ENCODE data around the gene PTAFR.
A peak's percentile ranks its signal among the peaks of the same experiment; 100 is the strongest.

Gene PTAFR

DNA sequence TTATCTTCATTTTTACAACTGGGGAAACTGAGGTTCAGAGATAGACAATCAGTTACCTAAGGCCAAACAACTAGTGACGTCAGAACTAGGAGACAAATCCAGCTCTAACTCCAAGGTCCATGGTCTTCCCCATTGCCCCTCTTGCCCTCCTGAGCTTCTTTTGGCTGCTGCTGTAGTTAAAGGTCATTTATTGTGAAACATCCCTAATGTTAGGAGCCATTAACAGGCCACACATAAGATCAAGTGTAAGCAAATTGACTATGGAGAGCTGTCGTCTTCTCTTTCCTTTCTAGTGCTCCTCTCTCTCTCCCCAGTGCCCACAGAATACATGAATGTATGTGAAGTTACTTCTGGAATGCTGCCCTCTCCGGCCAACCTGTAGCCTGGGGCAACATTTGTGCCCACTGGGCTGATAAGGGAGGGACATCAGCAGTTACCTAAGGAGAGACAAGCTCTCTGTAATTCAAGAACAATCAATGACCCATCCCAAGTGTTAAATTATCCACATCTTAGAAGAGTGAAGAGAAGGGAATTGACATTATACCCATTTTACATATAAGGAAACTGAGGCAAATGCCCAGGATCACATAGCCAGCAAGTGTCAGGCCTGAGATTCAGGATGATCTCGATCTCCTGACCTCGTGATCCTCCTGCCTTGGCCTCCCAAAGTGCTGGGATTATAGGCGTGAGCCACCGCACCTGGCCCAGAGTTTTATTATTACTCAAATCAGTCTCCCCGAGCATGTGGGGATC lies 40.1 kb downstream of the PTAFR start:
- no peak for DNase-seq
- 95% methylated on average over 6 of the region's 8 CpGs for WGBS (ENCODE audit: insufficient coverage)
- Histone ChIP-seq H3K4me1 (ENCODE audit: control extremely low read depth in 1 of 4, control insufficient read depth in 4 of 4, insufficient read depth in 4 of 4, low read length in 3 of 4) (peaks cover 2 to 39% (median 9%) of the 10 kb centered on the region in 4 experiments), H3K27me3 (replicated peaks in 2 of 5; ENCODE audit: control insufficient read depth in 4 of 5, insufficient read depth in 5 of 5, low read length in 4 of 5) (no peaks in the 10 kb centered on the region), H3K4me3 (ENCODE audit: control insufficient read depth in 1 of 7, extremely low read depth in 1 of 7, insufficient read depth in 4 of 7, low read depth in 2 of 7, low read length in 6 of 7) (no peak overlapping the region), H3K9me3 (ENCODE audit: control extremely low read depth in 1 of 5, control insufficient read depth in 4 of 5, insufficient read depth in 2 of 5, low read depth in 1 of 5, low read length in 4 of 5) (peaks cover 0 to 8% (median 0%) of the 10 kb centered on the region in 5 experiments), H3K36me3 (ENCODE audit: control insufficient read depth in 4 of 4, insufficient read depth in 4 of 4, low read length in 3 of 4) (peaks cover 0 to 3% (median 0%) of the 10 kb centered on the region in 4 experiments), H3K27ac (ENCODE audit: insufficient read depth in 1 of 2, low read depth in 1 of 2, low read length in 2 of 2, poor library complexity in 1 of 2, severe bottlenecking in 2 of 2) (no peak overlapping the region)
- POLR2A ChIA-PET = no interaction called here
- CTCF ChIA-PET = interaction anchor here (0.6 to 2.4 kb wide), 7 partner anchors 8 to 52 kb away, joined by 3 to 13 read pairs (median 3); no protein-coding TSS in a partner anchor

DNA sequence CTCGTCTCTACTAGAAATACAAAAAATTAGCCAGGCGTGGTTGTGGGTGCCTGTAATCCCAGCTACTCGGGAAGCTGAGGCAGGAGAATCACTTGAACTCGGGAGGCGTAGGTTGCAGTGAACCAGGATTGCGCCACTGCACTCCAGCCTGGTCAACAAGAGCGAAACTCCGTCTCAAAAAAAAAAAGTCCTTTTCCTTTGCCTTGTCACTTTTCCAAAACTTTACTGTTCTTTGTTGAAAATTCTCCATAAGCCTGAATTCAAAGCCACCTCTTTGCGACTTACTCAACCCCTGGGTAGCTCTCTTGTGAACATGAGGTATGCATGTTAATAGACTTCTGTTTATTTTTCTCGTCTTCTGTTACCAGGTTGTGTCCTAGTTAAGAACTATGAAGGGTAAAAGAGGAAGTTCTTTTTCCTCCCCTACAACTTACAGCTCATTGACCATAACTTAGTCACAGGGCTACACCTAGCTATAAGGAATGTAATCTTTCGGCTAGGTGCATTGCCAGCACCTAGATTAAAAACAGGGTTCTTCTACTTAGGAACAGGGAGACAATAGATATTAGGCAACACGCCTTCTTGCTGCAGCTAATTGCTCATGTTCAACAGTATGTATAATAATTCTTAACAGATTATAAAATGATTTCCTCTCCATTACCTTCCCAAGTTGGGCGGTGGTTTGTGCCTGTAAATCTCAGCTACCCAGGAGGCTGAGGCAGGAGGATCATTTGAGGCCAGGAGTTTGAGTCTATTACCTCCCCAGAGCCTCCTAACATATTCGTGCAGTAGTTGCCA lies 40.9 kb downstream of the PTAFR start:
- Histone ChIP-seq H3K9me3 (ENCODE audit: control extremely low read depth in 1 of 5, control insufficient read depth in 4 of 5, insufficient read depth in 2 of 5, low read depth in 1 of 5, low read length in 4 of 5) (peaks cover 0 to 8% (median 0%) of the 10 kb centered on the region in 5 experiments), H3K27ac (ENCODE audit: insufficient read depth in 1 of 2, low read depth in 1 of 2, low read length in 2 of 2, poor library complexity in 1 of 2, severe bottlenecking in 2 of 2) (no peak overlapping the region), H3K36me3 (ENCODE audit: control insufficient read depth in 4 of 4, insufficient read depth in 4 of 4, low read length in 3 of 4) (peaks cover 0 to 3% (median 0%) of the 10 kb centered on the region in 4 experiments), H3K27me3 (replicated peaks in 2 of 5; ENCODE audit: control insufficient read depth in 4 of 5, insufficient read depth in 5 of 5, low read length in 4 of 5) (no peaks in the 10 kb centered on the region), H3K4me1 (ENCODE audit: control extremely low read depth in 1 of 4, control insufficient read depth in 4 of 4, insufficient read depth in 4 of 4, low read length in 3 of 4) (peaks cover 2 to 39% (median 9%) of the 10 kb centered on the region in 4 experiments), H3K4me3 (ENCODE audit: control insufficient read depth in 1 of 7, extremely low read depth in 1 of 7, insufficient read depth in 4 of 7, low read depth in 2 of 7, low read length in 6 of 7) (peak overlapping the region in 1 of 7 experiments; percentile 28)
- POLR2A ChIA-PET = interaction anchor here (0.6 kb wide), 1 partner anchor 267 kb away, joined by 5 read pairs; no protein-coding TSS in a partner anchor
- WGBS (ENCODE audit: insufficient coverage) = 81% methylated on average over 10 of the region's 14 CpGs
- CTCF ChIA-PET = interaction anchor here (0.7 to 2.4 kb wide), 6 partner anchors 9 to 71 kb away, joined by 3 to 13 read pairs (median 5); no protein-coding TSS in a partner anchor
- DNase-seq = peak in 2 of 3 donors; percentile 85 to 89

DNA sequence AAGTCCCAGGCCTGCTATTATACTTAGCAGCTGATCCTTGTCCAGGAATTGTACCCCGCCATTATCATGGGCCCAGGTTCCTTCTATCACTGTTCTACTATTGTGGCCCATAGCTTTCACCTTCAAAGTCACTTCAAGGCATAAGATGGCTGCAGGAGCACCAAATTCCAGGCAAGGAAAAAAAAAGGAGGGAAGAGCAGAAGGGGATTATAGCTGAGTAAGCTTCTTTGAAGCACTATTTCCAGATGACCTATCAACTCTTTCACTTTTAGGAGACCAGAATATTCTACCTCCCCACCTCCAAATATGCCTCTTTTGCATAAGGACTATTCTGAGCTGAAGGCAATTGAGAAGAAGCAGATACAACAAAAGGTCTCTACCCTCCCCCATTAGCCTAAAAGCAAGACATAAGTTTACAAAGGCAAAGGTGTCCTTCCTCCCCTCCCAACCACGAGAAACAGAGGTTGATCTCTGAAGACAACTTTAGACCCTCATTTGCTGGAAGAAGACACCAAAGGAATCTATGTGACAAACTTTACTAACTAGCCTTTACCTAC lies 41.8 kb downstream of the PTAFR start:
- DNase-seq = no peak
- H3K4me1 ChIP-seq (ENCODE audit: control extremely low read depth in 1 of 4, control insufficient read depth in 4 of 4, insufficient read depth in 4 of 4, low read length in 3 of 4) = peaks cover 2 to 35% (median 9%) of the 10 kb centered on the region in 4 experiments
- no peaks in the 10 kb centered on the region for H3K27me3 ChIP-seq (replicated peaks in 2 of 5; ENCODE audit: control insufficient read depth in 4 of 5, insufficient read depth in 5 of 5, low read length in 4 of 5)
- H3K9me3 ChIP-seq (ENCODE audit: control extremely low read depth in 1 of 5, control insufficient read depth in 4 of 5, insufficient read depth in 2 of 5, low read depth in 1 of 5, low read length in 4 of 5) = peaks cover 0 to 8% (median 0%) of the 10 kb centered on the region in 5 experiments
- no peak overlapping the region for H3K4me3 ChIP-seq (ENCODE audit: control insufficient read depth in 1 of 7, extremely low read depth in 1 of 7, insufficient read depth in 4 of 7, low read depth in 2 of 7, low read length in 6 of 7)
- ChIA-PET CTCF (interaction anchor here (1.4 to 2.4 kb wide), 4 partner anchors 8 to 49 kb away, joined by 3 to 13 read pairs (median 5); no protein-coding TSS in a partner anchor), POLR2A (interaction anchor here (0.6 kb wide), 2 partner anchors 18 to 1442 kb away, joined by 3 read pairs; no protein-coding TSS in a partner anchor)
- no peak overlapping the region for H3K27ac ChIP-seq (ENCODE audit: insufficient read depth in 1 of 2, low read depth in 1 of 2, low read length in 2 of 2, poor library complexity in 1 of 2, severe bottlenecking in 2 of 2)
- H3K36me3 ChIP-seq (ENCODE audit: control insufficient read depth in 4 of 4, insufficient read depth in 4 of 4, low read length in 3 of 4) = peaks cover 0 to 3% (median 0%) of the 10 kb centered on the region in 4 experiments
- 93% methylated on average over 2 of the region's 2 CpGs for WGBS (ENCODE audit: insufficient coverage)

DNA sequence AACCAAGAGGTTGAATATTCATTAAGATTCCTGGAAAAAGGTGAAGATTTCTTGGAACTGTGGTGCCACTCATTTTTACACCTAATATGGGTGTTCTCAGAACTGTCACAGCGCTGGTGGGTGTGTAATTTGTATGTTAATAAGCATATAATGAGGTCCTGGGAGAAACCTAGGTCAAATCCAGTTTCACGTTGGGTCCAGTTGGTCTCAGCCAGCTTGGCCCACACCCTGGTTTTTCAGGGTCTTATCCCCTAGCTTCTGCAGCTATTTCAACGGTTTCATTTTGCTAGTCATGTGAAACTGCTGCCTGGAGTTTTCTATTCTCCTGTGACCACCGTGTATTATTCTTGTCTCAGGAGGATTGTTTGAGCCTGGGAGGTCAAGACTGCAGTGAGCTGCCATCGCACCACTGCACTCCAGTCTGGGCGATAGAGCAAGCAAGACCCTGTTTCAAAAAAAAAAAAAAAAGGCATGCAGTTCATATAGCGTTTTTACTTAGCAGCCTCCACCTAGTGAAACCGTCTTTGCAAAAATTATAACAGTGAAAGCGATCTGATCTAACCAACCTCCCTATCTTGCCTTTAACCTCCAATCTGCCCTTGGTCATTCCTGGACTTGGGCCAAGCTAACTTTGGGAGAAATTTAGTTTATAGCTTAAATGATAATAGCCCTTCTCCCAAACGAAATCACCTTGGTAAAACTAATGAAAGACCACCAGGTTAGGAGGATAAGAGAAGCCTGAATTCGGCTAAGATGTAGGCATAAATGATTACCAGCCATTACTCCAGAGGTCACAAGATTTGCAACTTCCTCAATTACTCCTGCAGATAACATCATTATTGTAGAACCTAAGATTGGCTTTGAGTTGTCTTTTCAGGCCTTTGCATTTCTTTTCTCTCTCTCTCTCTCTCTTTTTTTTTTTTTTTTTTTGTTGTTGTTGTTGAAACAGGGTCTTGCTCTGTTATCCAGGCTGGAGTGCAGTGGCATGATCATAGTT lies 44.0 kb downstream of the PTAFR start:
- Histone ChIP-seq H3K9me3 (ENCODE audit: control extremely low read depth in 1 of 5, control insufficient read depth in 4 of 5, insufficient read depth in 2 of 5, low read depth in 1 of 5, low read length in 4 of 5) (peaks cover 0 to 8% (median 0%) of the 10 kb centered on the region in 5 experiments), H3K4me1 (ENCODE audit: control extremely low read depth in 1 of 4, control insufficient read depth in 4 of 4, insufficient read depth in 4 of 4, low read length in 3 of 4) (peaks cover 5 to 45% (median 16%) of the 10 kb centered on the region in 4 experiments), H3K27ac (ENCODE audit: insufficient read depth in 1 of 2, low read depth in 1 of 2, low read length in 2 of 2, poor library complexity in 1 of 2, severe bottlenecking in 2 of 2) (no peak overlapping the region), H3K36me3 (ENCODE audit: control insufficient read depth in 4 of 4, insufficient read depth in 4 of 4, low read length in 3 of 4) (peaks cover 0 to 3% (median 0%) of the 10 kb centered on the region in 4 experiments), H3K27me3 (replicated peaks in 2 of 5; ENCODE audit: control insufficient read depth in 4 of 5, insufficient read depth in 5 of 5, low read length in 4 of 5) (no peaks in the 10 kb centered on the region), H3K4me3 (ENCODE audit: control insufficient read depth in 1 of 7, extremely low read depth in 1 of 7, insufficient read depth in 4 of 7, low read depth in 2 of 7, low read length in 6 of 7) (no peak overlapping the region)
- peak in 2 of 3 donors; percentile 46 to 65 for DNase-seq
- CTCF ChIA-PET = no interaction called here
- 72% methylated on average over 7 of the region's 11 CpGs for WGBS (ENCODE audit: insufficient coverage)
- POLR2A ChIA-PET = no interaction called here

DNA sequence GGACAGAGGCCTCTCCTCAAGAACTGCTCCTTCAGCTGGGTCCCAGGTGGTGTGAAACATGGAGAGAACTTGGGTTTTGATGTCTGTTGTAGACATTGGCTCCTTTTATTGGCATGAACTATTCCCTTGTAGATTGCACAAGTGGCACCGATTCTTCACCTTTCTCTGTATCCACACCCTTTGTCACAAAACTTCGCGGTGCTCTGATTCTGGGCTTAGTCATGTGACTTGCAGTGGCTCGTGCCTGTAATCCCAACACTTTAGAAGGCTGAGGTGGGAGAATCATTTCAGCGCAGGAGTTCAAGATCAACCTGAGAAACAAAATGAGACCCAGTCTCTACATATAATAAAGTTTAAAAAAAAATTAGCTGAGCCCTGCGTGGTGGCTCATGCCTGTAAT lies 45.6 kb downstream of the PTAFR start:
- ChIA-PET POLR2A (no interaction called here), CTCF (no interaction called here)
- H3K4me3 ChIP-seq (ENCODE audit: control insufficient read depth in 1 of 7, extremely low read depth in 1 of 7, insufficient read depth in 4 of 7, low read depth in 2 of 7, low read length in 6 of 7) = no peak overlapping the region
- 100% methylated on average over 4 of the region's 6 CpGs for WGBS (ENCODE audit: insufficient coverage)
- H3K36me3 ChIP-seq (ENCODE audit: control insufficient read depth in 4 of 4, insufficient read depth in 4 of 4, low read length in 3 of 4) = peaks cover 0 to 3% (median 0%) of the 10 kb centered on the region in 4 experiments
- peaks cover 10 to 47% (median 21%) of the 10 kb centered on the region in 4 experiments for H3K4me1 ChIP-seq (ENCODE audit: control extremely low read depth in 1 of 4, control insufficient read depth in 4 of 4, insufficient read depth in 4 of 4, low read length in 3 of 4)
- no peaks in the 10 kb centered on the region for H3K27me3 ChIP-seq (replicated peaks in 2 of 5; ENCODE audit: control insufficient read depth in 4 of 5, insufficient read depth in 5 of 5, low read length in 4 of 5)
- no peak overlapping the region for H3K27ac ChIP-seq (ENCODE audit: insufficient read depth in 1 of 2, low read depth in 1 of 2, low read length in 2 of 2, poor library complexity in 1 of 2, severe bottlenecking in 2 of 2)
- DNase-seq = no peak
- H3K9me3 ChIP-seq (ENCODE audit: control extremely low read depth in 1 of 5, control insufficient read depth in 4 of 5, insufficient read depth in 2 of 5, low read depth in 1 of 5, low read length in 4 of 5) = peaks cover 0 to 8% (median 0%) of the 10 kb centered on the region in 5 experiments

DNA sequence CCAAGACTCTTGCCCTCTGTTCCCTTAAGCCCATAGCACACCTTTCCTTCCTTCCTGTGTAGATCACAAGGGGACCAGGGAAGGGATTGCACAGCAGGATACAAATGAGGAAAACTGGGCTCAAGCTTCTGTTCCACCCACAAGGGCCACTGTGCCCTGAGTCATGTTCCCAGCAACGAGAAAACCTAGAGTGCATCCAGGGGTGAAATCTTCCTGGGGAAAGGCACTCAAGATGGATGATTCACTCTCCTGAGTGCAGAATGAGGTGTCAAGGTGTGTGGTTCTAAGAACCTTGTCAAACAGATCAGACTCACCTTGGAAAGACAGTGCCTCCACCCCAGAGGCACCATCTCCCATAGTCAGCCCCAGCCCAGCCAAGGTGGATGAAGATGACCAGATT lies 47.3 kb downstream of the PTAFR start:
- peaks cover 0 to 5% (median 0%) of the 10 kb centered on the region in 5 experiments for H3K9me3 ChIP-seq (ENCODE audit: control extremely low read depth in 1 of 5, control insufficient read depth in 4 of 5, insufficient read depth in 2 of 5, low read depth in 1 of 5, low read length in 4 of 5)
- no peak overlapping the region for H3K4me3 ChIP-seq (ENCODE audit: control insufficient read depth in 1 of 7, extremely low read depth in 1 of 7, insufficient read depth in 4 of 7, low read depth in 2 of 7, low read length in 6 of 7)
- DNase-seq = no peak
- ChIA-PET POLR2A (no interaction called here), CTCF (interaction anchor here (0.9 kb wide), 1 partner anchor 42 kb away, joined by 3 read pairs; no protein-coding TSS in a partner anchor)
- 78% methylated on average over 1 of the region's 1 CpG for WGBS (ENCODE audit: insufficient coverage)
- H3K36me3 ChIP-seq (ENCODE audit: control insufficient read depth in 4 of 4, insufficient read depth in 4 of 4, low read length in 3 of 4) = peaks cover 0 to 3% (median 0%) of the 10 kb centered on the region in 4 experiments
- H3K27me3 ChIP-seq (replicated peaks in 2 of 5; ENCODE audit: control insufficient read depth in 4 of 5, insufficient read depth in 5 of 5, low read length in 4 of 5) = no peaks in the 10 kb centered on the region
- no peak overlapping the region for H3K27ac ChIP-seq (ENCODE audit: insufficient read depth in 1 of 2, low read depth in 1 of 2, low read length in 2 of 2, poor library complexity in 1 of 2, severe bottlenecking in 2 of 2)
- H3K4me1 ChIP-seq (ENCODE audit: control extremely low read depth in 1 of 4, control insufficient read depth in 4 of 4, insufficient read depth in 4 of 4, low read length in 3 of 4) = peaks cover 12 to 43% (median 18%) of the 10 kb centered on the region in 4 experiments
